ELF-1 (cell line): ENCODE data around the gene MATN1.

Experiments used
- DNase-seq: peaks from one replicate; pipeline ENCODE4 v3.0.0-alpha.2; 2016; ENCODE audit warnings: low read depth, low spot score

The MATN1 gene

GRCh38 chr1:30758121-30758688 lies 34.8 kb upstream of the MATN1 start:
- DNase-seq, result no peak

- no peak for DNase-seq
Measured at GRCh38 chr1:30757352-30758120, 34.2 kb upstream of the MATN1 start, which contains the start of gene LAPTM5. Gene LAPTM5 (minus strand): TSS chr1:30757774. CDS start chr1:30757745, 29 bp downstream.

- peak; percentile 36 for DNase-seq
Measured at GRCh38 chr1:30756545-30757351, 33.4 kb upstream of the MATN1 start.

GRCh38 chr1:30756206-30756544 lies 32.8 kb upstream of the MATN1 start:
- no peak for DNase-seq

GRCh38 chr1:30755746-30756145 lies 32.4 kb upstream of the MATN1 start:
- DNase-seq, result no peak

GRCh38 chr1:30755334-30755733 lies 31.9 kb upstream of the MATN1 start:
- no peak for DNase-seq

- no peak for DNase-seq
Measured at GRCh38 chr1:30754684-30755171, 31.3 kb upstream of the MATN1 start.

GRCh38 chr1:30753660-30754123 lies 30.3 kb upstream of the MATN1 start:
- DNase-seq, result no peak

- DNase-seq, result no peak
Measured at GRCh38 chr1:30753118-30753517, 29.7 kb upstream of the MATN1 start.

- DNase-seq, result no peak
Measured at GRCh38 chr1:30752651-30752908, 29.2 kb upstream of the MATN1 start.

- DNase-seq, result no peak
Measured at GRCh38 chr1:30751830-30752650, 28.7 kb upstream of the MATN1 start.

GRCh38 chr1:30750731-30751291 lies 27.4 kb upstream of the MATN1 start:
- DNase-seq, result no peak

- no peak for DNase-seq
Measured at GRCh38 chr1:30749691-30750583, 26.6 kb upstream of the MATN1 start.

GRCh38 chr1:30748699-30749401 lies 25.5 kb upstream of the MATN1 start:
- DNase-seq, result no peak

GRCh38 chr1:30748098-30748698 lies 24.8 kb upstream of the MATN1 start:
- no peak for DNase-seq

- no peak for DNase-seq
Measured at GRCh38 chr1:30747033-30748008, 23.9 kb upstream of the MATN1 start.

GRCh38 chr1:30746212-30747032 lies 23.0 kb upstream of the MATN1 start:
- DNase-seq, result no peak
